NK-92 treated with Interleukin-12 subunit alpha and Interleukin-12 subunit beta, amount 100 ng/mL, for 24 hours (cell line): ENCODE measurements around the gene OGFR.

Experiments
- DNase-seq: peaks from one replicate; lab custom pipeline; 2025; lab: John Stamatoyannopoulos, UW

The OGFR gene

DNA sequence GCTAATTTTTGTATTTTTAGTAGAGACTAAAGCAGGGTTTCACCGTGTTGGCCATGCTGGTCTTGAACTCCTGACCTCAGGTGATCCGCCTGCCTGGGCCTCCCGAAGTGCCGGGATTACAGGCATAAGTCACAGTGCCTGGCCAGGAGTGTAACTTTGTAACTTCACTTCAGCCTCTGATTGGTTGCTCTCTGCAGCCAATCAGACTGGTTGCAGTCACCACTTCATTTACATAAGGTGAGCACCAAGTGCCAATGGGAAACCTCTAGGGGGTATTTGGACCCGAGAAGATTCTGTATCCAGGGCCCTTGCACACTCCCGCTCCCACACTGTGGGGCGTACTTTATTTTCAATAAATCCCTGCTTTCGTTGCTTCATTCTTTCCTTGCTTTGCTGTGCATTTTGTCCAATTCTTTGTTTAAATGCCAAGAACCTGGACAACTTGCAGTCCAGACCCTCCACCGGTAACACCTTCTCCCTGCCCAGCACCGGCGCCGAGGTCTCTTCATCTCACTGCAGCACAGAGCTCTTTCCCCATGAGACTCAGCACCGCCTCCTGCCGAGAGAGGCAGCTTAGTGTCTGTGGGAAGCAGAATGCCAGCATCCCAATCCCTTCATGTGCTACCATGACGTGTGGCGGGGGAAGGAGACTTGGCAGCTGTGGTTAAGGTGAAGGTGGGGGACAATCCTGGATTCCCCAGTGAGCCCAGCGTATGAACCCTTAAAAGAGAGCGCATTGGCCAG lies 22.3 kb upstream of the OGFR start:
- no peak for DNase-seq

DNA sequence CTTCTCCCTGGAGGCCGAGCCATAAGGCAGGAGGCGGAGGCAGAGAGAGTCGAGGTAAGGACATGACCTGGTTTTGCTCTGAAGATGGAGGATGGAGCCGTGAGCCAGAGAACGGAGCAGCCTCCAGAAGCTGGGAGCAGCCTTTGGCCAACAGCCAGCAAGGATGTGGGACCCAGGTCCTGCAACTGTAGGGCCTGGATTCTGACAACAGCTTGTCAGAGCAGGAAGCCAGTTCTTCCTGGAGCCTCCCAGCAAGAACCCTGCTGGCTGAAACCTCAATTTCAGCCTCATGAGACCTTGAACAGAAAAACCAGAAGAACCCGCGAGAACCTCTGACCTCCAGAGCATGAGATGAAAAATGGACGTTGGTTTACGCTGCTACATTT lies 21.7 kb upstream of the OGFR start:
- no peak for DNase-seq

DNA sequence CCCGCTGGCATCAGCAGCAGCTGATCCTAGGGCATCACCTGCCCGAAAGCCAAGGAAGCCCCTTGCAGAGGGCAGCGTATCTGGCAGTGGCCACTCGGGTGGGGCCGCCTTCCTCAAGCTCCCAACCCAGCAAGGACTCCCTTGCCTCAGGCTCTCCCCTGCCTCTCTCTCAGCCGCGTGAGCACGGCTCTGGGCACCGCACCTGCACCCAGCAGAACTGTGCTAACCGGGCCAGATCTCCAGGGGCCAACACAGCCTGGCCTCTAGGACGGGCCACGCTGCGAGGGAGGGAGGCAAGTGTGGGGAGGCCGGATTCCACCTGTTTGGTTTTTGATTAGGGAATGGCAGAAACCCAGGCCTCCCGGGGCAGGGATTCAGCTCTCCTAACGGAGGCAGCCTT lies 20.1 kb upstream of the OGFR start:
- no peak for DNase-seq

DNA sequence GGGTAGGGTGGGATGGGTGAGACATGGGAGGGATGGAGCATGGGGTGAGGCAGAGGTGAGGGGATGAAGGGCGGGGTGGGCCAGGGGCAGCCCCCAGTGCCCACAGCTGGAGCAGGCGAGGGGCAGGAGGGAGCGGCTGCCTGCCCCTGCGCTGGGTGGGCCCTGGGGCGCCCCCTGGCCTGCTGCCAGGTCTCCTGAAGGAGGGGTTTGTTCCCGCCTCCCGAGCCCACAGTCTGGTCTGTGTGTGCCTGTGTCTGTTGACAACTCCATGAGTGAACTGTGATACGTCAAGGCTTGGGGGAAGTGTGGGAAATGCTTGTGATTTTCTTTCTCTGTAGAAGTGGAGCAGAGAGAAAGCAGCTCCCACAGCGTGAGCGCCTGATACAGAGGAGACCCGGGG lies 19.2 kb upstream of the OGFR start:
- no peak for DNase-seq

DNA sequence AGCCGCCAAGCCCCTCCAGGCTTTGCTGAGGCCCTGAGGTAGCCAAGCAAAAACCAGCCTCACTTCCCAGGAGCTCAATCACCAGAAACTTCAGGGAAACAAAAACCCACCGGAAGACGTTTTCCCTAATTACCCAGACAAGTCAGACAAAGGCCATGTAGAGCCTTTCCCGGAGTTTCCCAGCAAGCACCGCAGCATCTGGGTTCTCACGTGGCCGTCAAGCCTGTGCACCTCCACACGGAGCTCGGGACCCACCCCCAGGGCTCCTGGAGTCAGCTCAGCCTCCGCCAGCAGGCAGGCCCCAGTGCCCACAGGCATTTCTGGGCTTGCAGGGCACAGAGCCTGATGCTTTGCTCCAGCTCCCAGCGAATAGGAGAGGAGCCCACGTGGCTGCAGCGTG lies 18.5 kb upstream of the OGFR start:
- DNase-seq, result no peak

DNA sequence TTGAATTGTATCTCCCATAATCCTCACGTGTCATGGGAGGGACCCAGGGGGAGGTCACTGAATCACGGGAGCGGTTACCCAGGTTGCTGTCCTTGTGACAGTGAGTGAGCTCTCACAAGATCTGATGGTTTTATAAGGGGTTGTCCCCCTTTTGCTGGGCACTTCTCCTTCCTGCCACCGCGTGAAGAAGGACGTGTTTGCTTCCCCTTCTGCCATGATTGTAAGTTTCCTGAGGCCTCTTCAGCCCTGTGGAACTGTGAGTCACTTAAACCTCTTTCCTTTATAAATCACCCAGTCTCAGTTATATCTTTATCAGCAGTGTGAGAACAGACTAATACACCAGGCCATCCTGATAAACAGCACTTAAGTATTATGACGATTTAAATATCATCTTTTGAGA lies 17.3 kb upstream of the OGFR start:
- no peak for DNase-seq

DNA sequence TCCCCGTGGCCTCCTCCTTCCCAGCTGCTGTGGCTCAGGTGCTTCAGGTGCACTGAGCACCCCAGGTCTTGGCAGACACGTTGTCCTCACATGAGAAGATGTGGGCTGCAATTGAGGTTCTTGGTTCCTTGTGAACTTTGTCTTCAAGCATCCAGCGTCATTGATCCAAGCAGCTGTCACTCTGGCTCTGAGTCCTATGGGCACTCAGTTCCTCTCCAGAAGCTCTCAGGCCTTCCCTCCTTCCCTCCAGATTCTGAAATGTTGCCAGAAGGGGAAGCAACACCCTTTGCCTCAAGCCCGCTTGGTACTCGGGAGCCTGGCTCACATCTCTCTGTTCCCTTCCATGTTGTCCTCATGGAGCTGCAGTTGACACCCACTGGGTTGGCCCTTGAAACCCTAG lies 16.8 kb upstream of the OGFR start:
- DNase-seq, result no peak

DNA sequence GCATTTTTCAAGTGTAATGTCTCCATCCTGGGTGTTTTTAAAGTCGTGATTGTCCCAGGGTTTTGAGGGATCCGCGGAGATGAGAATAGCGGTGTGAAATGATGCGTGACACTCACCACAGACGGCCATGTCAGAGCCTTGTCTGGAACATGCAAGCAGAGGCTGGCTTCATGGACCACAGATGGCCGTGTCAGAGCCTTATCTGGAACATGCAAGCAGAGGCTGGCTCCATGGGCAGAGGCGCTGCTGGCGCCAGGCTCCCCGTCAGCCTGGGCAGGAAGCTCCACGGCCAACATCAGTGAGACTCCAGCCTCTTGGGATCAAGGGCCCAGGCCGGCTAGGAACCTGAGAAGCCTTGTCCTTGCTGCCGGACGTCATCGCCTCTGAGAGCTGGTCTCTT lies 16.0 kb upstream of the OGFR start:
- DNase-seq, result no peak

DNA sequence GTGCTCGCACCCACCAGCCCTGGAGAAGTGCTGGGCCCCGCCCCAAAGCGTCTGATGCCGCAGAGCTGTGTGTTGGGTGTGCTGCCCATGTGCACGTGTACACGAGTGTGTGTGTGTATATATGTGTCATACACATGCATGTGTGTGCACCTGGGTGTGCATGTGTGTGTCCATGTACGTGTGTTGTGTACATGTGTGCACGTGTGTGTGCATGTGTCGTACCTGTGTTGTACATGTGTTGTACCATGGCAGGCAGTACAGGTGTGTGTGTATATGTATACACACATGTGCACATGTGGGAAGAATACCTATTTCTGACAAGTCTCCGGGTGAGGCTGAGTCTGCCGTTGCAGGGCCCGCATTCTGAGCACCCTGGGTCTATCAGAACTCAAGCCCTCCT lies 14.6 kb upstream of the OGFR start:
- DNase-seq, result no peak

DNA sequence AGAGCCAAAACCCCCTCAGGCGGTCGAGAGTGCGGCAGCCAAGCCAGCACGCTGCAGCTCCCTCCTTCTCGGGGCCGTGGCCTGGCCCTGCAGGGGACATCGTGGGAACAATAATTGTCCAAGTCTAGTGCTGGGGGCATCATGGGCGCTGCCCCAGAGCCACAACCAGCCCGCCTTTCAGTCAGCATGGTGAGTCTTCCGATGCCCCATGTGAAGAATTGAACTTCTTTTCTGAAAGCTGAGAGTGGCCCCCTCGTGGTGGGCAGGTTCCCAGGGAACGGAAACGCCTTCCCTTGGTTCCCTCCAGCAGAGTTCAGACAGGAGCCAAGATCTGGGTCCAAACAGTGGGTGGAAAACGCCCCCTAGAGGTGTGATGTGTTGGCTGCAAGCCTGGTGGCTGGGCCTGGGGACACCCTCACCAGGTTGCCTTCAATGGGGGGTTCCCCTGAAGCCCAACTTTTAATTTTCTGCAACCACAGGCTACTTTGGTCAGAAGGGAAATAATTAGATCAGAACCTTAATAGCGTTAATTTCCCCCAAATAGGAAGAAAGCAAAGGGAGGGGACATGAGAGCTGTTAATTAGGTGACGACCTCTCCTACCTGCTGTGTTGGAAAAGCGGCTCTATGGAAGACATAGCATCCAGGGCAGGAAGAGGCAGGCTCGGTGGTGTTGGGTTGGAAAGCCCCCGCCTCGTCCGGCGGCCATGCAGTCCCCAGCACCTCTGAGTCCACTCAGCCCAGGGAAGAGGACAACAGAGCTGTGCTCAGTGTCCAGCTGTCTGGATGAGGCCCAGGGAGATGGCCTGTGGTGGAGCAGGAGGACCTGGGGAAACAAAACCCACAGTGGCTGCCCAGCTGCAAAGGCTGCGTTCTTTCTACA lies 13.1 kb upstream of the OGFR start:
- DNase-seq, result peak; percentile 66

DNA sequence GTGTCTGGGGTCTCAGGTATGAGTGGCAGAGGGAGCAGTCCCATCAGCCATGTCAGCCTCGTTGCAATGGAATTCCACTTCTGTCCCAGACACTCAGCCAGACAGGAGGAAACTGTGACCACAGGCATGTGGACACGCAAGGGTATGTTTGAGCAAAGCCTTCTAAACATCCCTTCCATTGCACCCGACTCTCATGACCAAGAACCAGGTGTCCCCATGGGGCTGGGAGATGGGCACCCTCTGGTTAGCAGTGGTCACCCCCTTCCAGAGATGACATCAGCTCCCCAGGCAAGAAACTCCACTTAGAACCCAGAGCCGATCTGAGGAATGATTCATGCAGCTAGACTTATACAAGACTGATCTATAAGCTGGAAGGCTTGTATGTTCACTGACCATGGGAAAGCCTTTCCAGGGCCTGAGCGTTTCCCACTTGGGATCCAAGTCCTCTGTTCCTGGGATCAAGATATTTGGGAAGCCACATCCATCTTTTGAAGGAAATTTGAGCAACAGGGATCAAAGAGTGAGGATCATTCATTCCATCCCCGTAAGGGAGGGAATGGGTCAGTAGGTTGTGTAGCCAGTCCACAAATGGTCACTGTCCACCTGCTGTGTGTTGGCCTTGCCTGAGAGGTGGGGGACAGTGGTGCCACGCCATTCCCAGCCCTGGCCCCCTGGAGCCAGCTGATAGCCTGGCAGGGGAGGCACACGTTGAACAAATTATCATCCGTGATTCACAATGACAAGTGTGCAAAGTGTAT lies 12.3 kb upstream of the OGFR start:
- DNase-seq, result no peak

DNA sequence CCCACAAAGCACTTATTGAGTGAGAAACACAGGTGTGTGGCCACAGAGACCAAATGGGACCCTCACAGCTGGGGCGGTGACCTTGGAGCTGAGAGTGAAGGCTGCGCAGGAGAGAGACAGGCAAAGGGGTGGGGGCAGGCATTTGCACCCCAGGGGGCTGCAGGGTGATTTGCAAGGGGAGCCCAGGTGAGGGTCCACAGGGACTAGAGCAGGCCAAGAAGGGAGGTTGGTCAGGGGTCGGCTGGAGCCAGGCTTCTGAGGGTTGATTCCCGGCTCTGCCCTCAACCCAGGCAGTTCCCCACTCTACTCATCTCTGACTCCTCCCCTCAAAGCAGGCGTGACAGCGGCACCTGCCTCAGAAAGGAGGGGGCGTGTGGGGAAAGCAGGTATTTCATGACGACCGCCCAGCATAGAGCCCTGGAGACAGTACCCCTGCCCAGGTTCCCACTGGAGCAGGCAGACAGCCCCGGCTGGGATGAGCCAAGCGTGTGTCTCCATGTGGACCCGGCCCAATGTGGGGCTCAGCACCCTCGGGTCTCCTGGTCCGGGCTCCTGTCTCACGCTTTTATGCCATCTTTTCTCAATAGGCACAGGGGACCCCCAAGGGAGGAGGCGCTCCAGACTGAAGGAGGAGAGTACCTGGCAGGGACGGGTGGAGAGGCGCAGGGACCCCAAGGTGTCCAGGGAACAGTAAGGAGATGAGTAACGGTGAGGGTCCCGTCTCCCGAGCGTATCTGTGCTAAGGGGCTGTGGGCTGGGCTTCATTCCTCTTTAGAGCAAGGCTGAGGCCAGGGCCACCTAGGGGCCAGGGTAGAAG lies 11.5 kb upstream of the OGFR start:
- no peak for DNase-seq

DNA sequence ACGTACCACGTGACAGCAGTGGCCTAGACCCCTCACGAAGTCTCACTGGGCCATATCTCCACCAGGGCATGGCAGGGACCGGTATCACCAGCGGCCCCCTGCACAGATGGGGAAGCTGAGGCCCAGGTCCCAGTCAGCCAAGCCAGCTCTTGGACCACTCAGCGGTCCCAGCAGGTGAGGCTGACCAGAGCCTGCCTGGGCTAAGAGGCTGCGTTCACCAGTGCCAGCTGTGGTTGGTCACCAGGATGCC lies 11.0 kb upstream of the OGFR start:
- no peak for DNase-seq

DNA sequence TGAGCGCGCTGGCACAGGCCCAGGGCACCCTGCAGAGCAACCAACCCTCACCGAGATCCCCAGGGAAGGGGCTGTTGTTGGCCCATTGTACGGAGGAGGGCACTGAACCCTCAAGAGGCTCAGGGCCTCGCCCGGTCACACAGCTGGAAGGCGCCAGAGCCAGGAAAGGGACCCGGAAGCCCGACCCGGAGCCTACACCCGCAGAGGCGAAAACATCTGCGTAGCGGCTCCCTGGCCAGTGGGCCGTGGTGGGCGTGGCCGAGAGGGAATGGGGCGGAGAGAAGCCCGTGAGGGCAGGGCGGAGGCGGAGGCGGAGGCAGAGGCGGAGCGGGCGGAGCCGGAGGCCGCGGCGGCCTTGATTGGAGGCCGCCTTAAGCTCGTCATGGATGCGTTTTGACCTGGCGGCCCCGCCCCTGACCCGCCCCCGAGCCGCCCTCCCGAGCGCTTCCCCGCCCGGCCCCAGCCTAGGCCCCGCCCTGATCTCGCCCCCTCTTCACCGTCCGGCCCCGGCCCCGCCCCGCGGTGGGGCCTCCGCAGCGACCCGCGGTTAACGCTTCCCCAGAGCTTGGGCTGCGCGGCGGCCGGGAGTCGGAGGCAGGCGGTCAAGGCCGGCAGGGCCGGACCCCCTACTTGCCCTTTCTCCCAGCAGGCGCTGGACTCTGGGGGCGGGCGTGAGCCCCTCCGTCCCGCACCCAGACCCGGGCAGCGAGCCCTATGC lies 10.5 kb upstream of the OGFR start:
- DNase-seq, result peak; percentile 88

DNA sequence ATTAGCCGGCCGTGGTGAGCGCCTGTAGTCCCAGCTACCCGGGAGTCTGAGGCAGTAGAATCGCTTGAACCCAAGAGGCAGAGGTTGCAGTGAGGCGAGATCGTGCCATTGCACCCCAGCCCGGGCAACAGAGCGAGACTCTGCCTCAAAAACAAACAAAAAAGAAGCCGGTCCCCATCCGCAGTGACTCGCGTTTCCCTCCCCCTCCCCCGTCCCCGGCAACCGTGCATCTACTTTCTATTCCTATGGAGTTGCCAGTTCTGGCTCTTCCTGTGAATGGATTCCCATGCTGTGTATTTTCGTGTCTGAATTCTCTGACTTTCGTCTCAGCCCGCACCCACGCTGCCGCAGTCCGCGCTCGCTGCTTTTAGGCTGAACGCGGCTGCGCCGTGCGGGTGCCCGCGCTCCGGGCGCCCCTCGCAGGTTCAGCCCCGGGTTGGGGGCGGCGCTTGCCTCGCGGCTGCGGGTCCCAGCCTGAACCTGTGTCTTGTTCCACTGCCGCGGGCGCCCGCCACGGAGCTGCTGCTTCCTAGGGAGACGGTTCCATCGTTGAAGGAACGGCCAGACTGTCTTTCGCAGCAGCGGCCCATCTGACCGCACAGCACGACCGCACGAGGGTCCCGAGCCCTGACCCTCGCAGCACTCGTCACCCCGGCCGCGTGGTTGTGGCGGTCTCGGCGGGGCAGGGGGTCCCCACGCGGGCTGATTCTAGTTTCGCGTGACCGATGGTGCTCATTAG lies 9.4 kb upstream of the OGFR start:
- peak; percentile 58 for DNase-seq

DNA sequence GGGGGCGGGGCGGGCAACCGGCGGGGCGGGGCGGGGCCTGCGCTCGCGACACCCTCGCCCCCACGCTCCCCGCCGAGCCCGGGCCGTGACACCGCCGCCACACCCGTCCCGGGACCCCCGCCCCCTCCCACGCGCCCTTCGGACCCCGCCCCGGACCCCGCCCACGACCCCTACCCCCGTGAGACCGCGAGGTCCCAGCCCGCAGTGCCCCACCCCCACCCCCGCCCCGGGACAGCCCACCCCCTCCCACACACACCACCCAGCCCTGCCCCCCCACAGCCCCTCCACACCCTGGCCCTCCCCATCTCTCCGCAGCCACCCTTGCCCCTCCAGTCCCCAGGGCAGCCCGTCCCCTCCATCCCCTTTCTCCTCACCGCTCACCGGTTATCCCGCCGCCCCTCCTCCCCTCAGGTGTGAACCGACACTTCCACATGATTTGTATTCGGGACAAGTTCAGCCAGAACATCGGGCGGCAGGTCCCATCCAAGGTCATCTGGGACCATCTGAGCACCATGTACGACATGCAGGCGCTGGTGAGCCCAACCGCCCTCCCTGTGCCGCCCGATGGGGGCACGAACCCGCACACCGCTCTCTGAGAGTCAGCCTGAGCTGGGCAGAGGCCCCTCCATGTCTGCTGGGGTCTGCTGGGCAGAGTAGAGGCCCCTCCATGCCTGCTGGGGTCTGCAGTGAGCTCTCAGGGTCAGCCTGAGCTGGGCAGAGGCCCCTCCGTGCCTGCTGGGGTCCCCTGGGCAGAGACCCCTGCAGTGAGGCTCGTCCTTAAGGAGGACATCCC lies 7.7 kb upstream of the OGFR start:
- no peak for DNase-seq

DNA sequence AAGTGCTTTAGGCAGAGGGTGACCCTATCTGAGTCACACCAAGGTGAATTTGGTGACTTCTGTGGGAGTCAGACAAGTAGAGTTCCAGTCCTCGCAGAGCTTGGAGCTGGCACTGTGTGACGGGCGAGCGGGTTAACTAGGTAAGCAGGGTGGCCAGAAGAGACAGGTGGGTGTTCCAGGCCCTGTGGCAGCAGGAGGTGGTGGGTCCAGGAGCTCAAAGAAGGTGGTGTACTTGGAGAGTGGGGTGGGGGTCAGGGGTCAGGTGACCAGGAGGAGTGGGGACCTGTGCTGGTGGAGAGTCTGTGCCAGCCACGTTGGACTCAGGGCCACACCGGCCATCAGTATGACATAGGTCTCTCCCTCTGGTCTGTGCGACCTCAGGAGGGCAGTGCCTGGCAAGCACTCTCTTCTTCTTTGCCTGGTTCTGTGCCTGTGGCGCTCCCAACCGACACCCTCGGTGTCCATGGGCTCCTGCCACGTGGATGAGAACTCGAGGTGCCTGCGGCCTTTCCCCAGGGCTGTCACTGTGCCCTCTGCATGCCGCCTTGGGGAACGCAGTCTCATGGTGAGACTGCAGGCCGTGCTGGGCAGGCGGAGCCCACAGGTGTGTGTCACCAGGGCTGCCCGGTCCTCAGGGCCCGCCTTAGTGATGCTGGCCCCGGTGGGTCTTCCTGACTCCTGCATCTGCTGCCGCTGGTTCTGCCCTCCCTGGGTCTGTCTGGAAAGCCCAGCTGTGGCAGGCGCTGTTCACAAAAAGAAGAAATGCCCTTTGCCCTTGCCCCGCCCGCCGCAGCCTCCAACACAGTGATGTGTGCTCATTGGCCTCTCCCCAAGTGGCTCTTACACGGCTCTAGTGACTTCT lies 6.7 kb upstream of the OGFR start:
- no peak for DNase-seq

DNA sequence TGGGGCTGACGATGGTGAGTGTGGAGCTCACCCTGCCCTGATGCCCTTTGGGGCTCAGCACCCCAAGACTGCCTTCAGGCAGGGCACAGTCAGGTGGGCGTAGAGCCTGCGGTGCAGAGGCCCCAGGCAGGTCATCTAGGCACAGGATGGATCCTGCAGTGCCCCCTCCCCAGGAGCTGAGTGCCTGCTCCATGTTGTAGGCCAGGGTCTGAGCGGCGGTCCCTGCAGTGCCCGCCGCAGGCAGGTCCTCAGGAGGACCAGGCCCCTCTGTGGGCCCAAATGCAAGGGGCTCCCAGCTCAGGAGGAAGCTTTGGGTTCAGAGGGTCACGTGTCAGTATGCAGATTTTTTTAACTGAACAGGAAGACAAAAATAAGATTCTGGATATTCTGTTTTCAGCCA lies 5.6 kb upstream of the OGFR start:
- no peak for DNase-seq

DNA sequence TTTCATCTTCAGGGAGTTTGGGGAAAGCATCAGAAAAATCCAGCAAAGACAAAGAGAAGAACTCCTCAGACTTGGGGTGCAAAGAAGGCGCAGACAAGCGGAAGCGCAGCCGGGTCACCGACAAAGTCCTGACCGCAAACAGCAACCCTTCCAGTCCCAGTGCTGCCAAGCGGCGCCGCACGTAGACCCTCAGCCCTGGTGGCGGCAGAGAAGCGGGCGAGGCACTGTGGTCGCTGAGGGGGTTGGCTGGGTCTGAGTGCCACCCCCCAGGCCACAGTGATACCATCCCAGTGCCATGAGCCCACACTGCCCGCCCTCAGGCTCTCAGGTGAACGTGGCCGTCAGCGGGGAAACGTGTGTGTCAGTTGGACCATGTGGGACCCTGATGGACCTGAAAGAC lies 5.2 kb upstream of the OGFR start:
- no peak for DNase-seq
